Mononuclear cell (primary cell): ENCODE measurements around the gene PAPPA. TPM values are rescaled to one million over a fixed set of nuclear protein-coding genes. Genes with fewer than 3 reads are reported as not detected.

Experiments
- H3K27me3 ChIP-seq: 2 replicates; pipeline ENCODE4 v1.6.0; 2011; ENCODE audit warnings: low read length, control low read depth; ENCODE audit not compliant: insufficient read depth
- H3K4me1 ChIP-seq: 2 replicates; pipeline ENCODE4 v1.5.1; 2011; ENCODE audit warnings: mild to moderate bottlenecking, low read length, control low read depth; ENCODE audit not compliant: insufficient read depth
- H3K4me3 ChIP-seq: 2 replicates; pipeline ENCODE4 v1.5.1; 2011; ENCODE audit warnings: mild to moderate bottlenecking, low read length, moderate library complexity
- H3K9me3 ChIP-seq: 2 replicates; pipeline ENCODE4 v1.5.1; 2011; ENCODE audit warnings: low read depth, mild to moderate bottlenecking, control low read depth, low read length
- total RNA-seq: library from RNA; depleted of rRNA; stranded (reverse); fragments of >200 nt; gene quantifications from one replicate; pipeline ENCODE4 v1.2.3, GENCODE V29; 2012

PAPPA gene
- total RNA-seq, 1 donor, result under 0.01 TPM

GRCh38 chr9:116282597-116282996 is 129.0 kb downstream of the PAPPA start:
- H3K4me1 ChIP-seq, result no peaks in the 10 kb centered on the region
- H3K27me3 ChIP-seq, result no peaks in the 10 kb centered on the region
- no peaks in the 10 kb centered on the region for H3K9me3 ChIP-seq
- H3K4me3 ChIP-seq, result no peak overlapping the region

- Histone ChIP-seq H3K9me3 (no peaks in the 10 kb centered on the region), H3K4me3 (no peak overlapping the region), H3K27me3 (no peaks in the 10 kb centered on the region)
These were observed 130.9 kb downstream of the PAPPA start for GRCh38 chr9:116284518-116284917.

GRCh38 chr9:116285320-116285719 is 131.7 kb downstream of the PAPPA start:
- Histone ChIP-seq H3K9me3 (no peaks in the 10 kb centered on the region), H3K27me3 (no peaks in the 10 kb centered on the region), H3K4me3 (no peak overlapping the region), H3K4me1 (no peaks in the 10 kb centered on the region)

More at GRCh38 chr9:116284518-116284917, 130.9 kb downstream of the PAPPA start:
- H3K4me1 ChIP-seq, result no peaks in the 10 kb centered on the region

- no peaks in the 10 kb centered on the region for H3K9me3 ChIP-seq
- H3K27me3 ChIP-seq, result no peaks in the 10 kb centered on the region
- no peak overlapping the region for H3K4me3 ChIP-seq
- no peaks in the 10 kb centered on the region for H3K4me1 ChIP-seq
These were observed 132.7 kb downstream of the PAPPA start for GRCh38 chr9:116286297-116286696.

- H3K4me1 ChIP-seq, result no peaks in the 10 kb centered on the region
- no peaks in the 10 kb centered on the region for H3K9me3 ChIP-seq
- H3K4me3 ChIP-seq, result no peak overlapping the region
- no peaks in the 10 kb centered on the region for H3K27me3 ChIP-seq
These were observed 134.1 kb downstream of the PAPPA start for GRCh38 chr9:116287721-116288120.

- Histone ChIP-seq H3K9me3 (no peaks in the 10 kb centered on the region), H3K27me3 (no peaks in the 10 kb centered on the region)
These were observed 135.1 kb downstream of the PAPPA start for GRCh38 chr9:116288658-116289057.

GRCh38 chr9:116297346-116297745 is 143.8 kb downstream of the PAPPA start:
- no peak overlapping the region for H3K4me3 ChIP-seq
- H3K4me1 ChIP-seq, result no peaks in the 10 kb centered on the region
- H3K27me3 ChIP-seq, result no peaks in the 10 kb centered on the region
- no peaks in the 10 kb centered on the region for H3K9me3 ChIP-seq

More at GRCh38 chr9:116288658-116289057, 135.1 kb downstream of the PAPPA start:
- Histone ChIP-seq H3K4me1 (no peaks in the 10 kb centered on the region), H3K4me3 (no peak overlapping the region)

- Histone ChIP-seq H3K27me3 (no peaks in the 10 kb centered on the region), H3K9me3 (no peaks in the 10 kb centered on the region), H3K4me1 (no peaks in the 10 kb centered on the region), H3K4me3 (no peak overlapping the region)
These were observed 144.7 kb downstream of the PAPPA start for GRCh38 chr9:116298249-116298648.

- no peaks in the 10 kb centered on the region for H3K4me1 ChIP-seq
These were observed 145.3 kb downstream of the PAPPA start for GRCh38 chr9:116298878-116299391.

GRCh38 chr9:116300360-116300870 is 146.8 kb downstream of the PAPPA start:
- no peaks in the 10 kb centered on the region for H3K9me3 ChIP-seq
- no peaks in the 10 kb centered on the region for H3K27me3 ChIP-seq
- no peak overlapping the region for H3K4me3 ChIP-seq
- no peaks in the 10 kb centered on the region for H3K4me1 ChIP-seq

More at GRCh38 chr9:116298878-116299391, 145.3 kb downstream of the PAPPA start:
- Histone ChIP-seq H3K9me3 (no peaks in the 10 kb centered on the region), H3K4me3 (no peak overlapping the region), H3K27me3 (no peaks in the 10 kb centered on the region)

- no peaks in the 10 kb centered on the region for H3K4me1 ChIP-seq
- H3K27me3 ChIP-seq, result no peaks in the 10 kb centered on the region
- H3K4me3 ChIP-seq, result no peak overlapping the region
- no peaks in the 10 kb centered on the region for H3K9me3 ChIP-seq
These were observed 149.7 kb downstream of the PAPPA start for GRCh38 chr9:116303270-116303669.

GRCh38 chr9:116303886-116304538 is 150.4 kb downstream of the PAPPA start:
- Histone ChIP-seq H3K9me3 (no peaks in the 10 kb centered on the region), H3K27me3 (no peaks in the 10 kb centered on the region), H3K4me3 (no peak overlapping the region), H3K4me1 (no peaks in the 10 kb centered on the region)

- Histone ChIP-seq H3K4me3 (no peak overlapping the region), H3K9me3 (no peaks in the 10 kb centered on the region), H3K27me3 (no peaks in the 10 kb centered on the region), H3K4me1 (no peaks in the 10 kb centered on the region)
These were observed 151.2 kb downstream of the PAPPA start for GRCh38 chr9:116304761-116305160.

GRCh38 chr9:116308076-116308475 is 154.5 kb downstream of the PAPPA start:
- Histone ChIP-seq H3K4me1 (no peaks in the 10 kb centered on the region), H3K4me3 (no peak overlapping the region), H3K9me3 (no peaks in the 10 kb centered on the region), H3K27me3 (no peaks in the 10 kb centered on the region)

- H3K4me3 ChIP-seq, result no peak overlapping the region
- H3K27me3 ChIP-seq, result no peaks in the 10 kb centered on the region
- H3K9me3 ChIP-seq, result no peaks in the 10 kb centered on the region
- H3K4me1 ChIP-seq, result no peaks in the 10 kb centered on the region
These were observed 156.5 kb downstream of the PAPPA start for GRCh38 chr9:116309900-116310611.
